Measurements from ENCODE around the gene SPEM2. TPM values are rescaled to one million over a fixed set of nuclear protein-coding genes. Genes with fewer than 3 reads are reported as not detected.

Gene SPEM2
- total RNA-seq, 1 experiment from 2014 or later = not detected

GRCh38 chr17:7476951-7477350 is 51.5 kb downstream of the SPEM2 start:
- ATAC-seq = no peak
- no peak for TF ChIP-seq ZFX (IDR thresholded peaks at IDR 0.05)
- TF ChIP-seq CEBPB (IDR thresholded peaks at IDR 0.05; ENCODE audit: low read depth) = no peak
- ChIA-PET RAD21 (ENCODE audit: low non-redundant PET in 1 of 2, low total read pairs in 2 of 2, uncharacterized antibody in 2 of 2, unreplicated experiment in 2 of 2) (no interaction called here), CTCF (interaction anchor here (1.8 kb wide), 1 partner anchor 40 kb away, joined by 7 read pairs; no protein-coding TSS in a partner anchor), POLR2A (interaction anchor here (0.9 kb wide), 1 partner anchor 31 kb away, joined by 3 read pairs; no protein-coding TSS in a partner anchor)
- no peaks in the 10 kb centered on the region for H3K9me3 ChIP-seq (ENCODE audit: control insufficient read depth in 1 of 2, insufficient read depth in 1 of 2, low read depth in 1 of 2, low read length in 2 of 2)
- H3K27me3 ChIP-seq (ENCODE audit: insufficient read depth, low read length) = no peaks in the 10 kb centered on the region
- peaks cover 25 to 53% of the 10 kb centered on the region in 2 experiments for H3K4me1 ChIP-seq (ENCODE audit: control insufficient read depth in 1 of 2, insufficient read depth in 2 of 2, low read length in 2 of 2)
- H3K27ac ChIP-seq (ENCODE audit: low read depth, low read length) = peak overlapping the region; percentile 22; the same call in 1 of the 2 replicates
- intact Hi-C loops (cut with micrococcal nuclease) = no loop called here
- DNase-seq (ENCODE audit: low read depth, low spot score) = no peak
- H3K4me2 ChIP-seq (ENCODE audit: low read length) = peak overlapping the region; percentile 100
- peak overlapping the region; percentile 5; the same call in 1 of the 2 replicates for H3K9ac ChIP-seq (ENCODE audit: low read length)
- no peak overlapping the region for H3K4me3 ChIP-seq (replicated peaks in 1 of 2; ENCODE audit: low read depth in 1 of 2, low read length in 2 of 2)
- BruUV-seq (replicated peaks) = no TSS peak
- H2AFZ ChIP-seq (ENCODE audit: low read depth, low read length, poor library complexity, severe bottlenecking) = no peak overlapping the region
- no peaks in the 10 kb centered on the region for H3K9me2 ChIP-seq (ENCODE audit: insufficient read depth)
- no peaks in the 10 kb centered on the region for H3K36me3 ChIP-seq (ENCODE audit: control insufficient read depth in 1 of 2, insufficient read depth in 2 of 2, low read length in 2 of 2)
- H4K20me1 ChIP-seq (ENCODE audit: insufficient read depth) = no peaks in the 10 kb centered on the region
- peaks cover 36% of the 10 kb centered on the region for H3K79me2 ChIP-seq (ENCODE audit: insufficient read depth, low read length)

Other genes starting within 250 kb of the SPEM2 start
- 1.2 TPM for gene ASGR1, start 246.2 kb upstream of the SPEM2 start, total RNA-seq (2021; ENCODE audit: unreplicated experiment)
- gene DLG4, start 205.8 kb upstream of the SPEM2 start, total RNA-seq (2021; ENCODE audit: unreplicated experiment) = 15.0 TPM
- 554 TPM for gene ACADVL, start 205.7 kb upstream of the SPEM2 start, total RNA-seq (2021; ENCODE audit: unreplicated experiment)
- 69.7 TPM for gene DVL2, start 191.1 kb upstream of the SPEM2 start, total RNA-seq (2021; ENCODE audit: unreplicated experiment)
- 48.5 TPM for gene PHF23, start 186.2 kb upstream of the SPEM2 start, total RNA-seq (2021; ENCODE audit: unreplicated experiment)
- 287 TPM for gene GABARAP, start 183.2 kb upstream of the SPEM2 start, total RNA-seq (2021; ENCODE audit: unreplicated experiment)
- 143 TPM for gene CTDNEP1, start 173.9 kb upstream of the SPEM2 start, total RNA-seq (2021; ENCODE audit: unreplicated experiment)
- gene ELP5, start 173.4 kb upstream of the SPEM2 start, total RNA-seq (2021; ENCODE audit: unreplicated experiment) = 81.7 TPM
- gene CLDN7, start 163.1 kb upstream of the SPEM2 start, total RNA-seq (2021; ENCODE audit: unreplicated experiment) = 286 TPM
- gene SLC2A4, start 143.9 kb upstream of the SPEM2 start, total RNA-seq (2021; ENCODE audit: unreplicated experiment) = 2.5 TPM
- 2.3 TPM for gene YBX2, start 131.0 kb upstream of the SPEM2 start, total RNA-seq (2021; ENCODE audit: unreplicated experiment)
- 1,139 TPM for gene EIF5A, start 118.0 kb upstream of the SPEM2 start, total RNA-seq (2021; ENCODE audit: unreplicated experiment)
- gene GPS2, start 110.3 kb upstream of the SPEM2 start, total RNA-seq (2021; ENCODE audit: unreplicated experiment) = 61.3 TPM
- 56.9 TPM for gene NEURL4, start 96.3 kb upstream of the SPEM2 start, total RNA-seq (2021; ENCODE audit: unreplicated experiment)
- 8.8 TPM for gene ACAP1, start 89.1 kb upstream of the SPEM2 start, total RNA-seq (2021; ENCODE audit: unreplicated experiment)
- 5.4 TPM for gene KCTD11, start 73.5 kb upstream of the SPEM2 start, total RNA-seq (2021; ENCODE audit: unreplicated experiment)
- not detected for gene TMEM95, start 70.5 kb upstream of the SPEM2 start, total RNA-seq (2021; ENCODE audit: unreplicated experiment)
- gene TNK1, start 44.5 kb upstream of the SPEM2 start, total RNA-seq (2021; ENCODE audit: unreplicated experiment) = 16.8 TPM
- 43.8 TPM for gene PLSCR3, start 31.1 kb upstream of the SPEM2 start, total RNA-seq (2021; ENCODE audit: unreplicated experiment)
- 110 TPM for gene TMEM256, start 21.5 kb upstream of the SPEM2 start, total RNA-seq (2021; ENCODE audit: unreplicated experiment)
- 60.5 TPM for gene NLGN2, start 17.8 kb upstream of the SPEM2 start, total RNA-seq (2021; ENCODE audit: unreplicated experiment)
- gene SPEM1, start 5.3 kb upstream of the SPEM2 start, total RNA-seq (2021; ENCODE audit: unreplicated experiment) = 0.32 TPM
- not detected for gene SPEM3, start 3.2 kb downstream of the SPEM2 start, total RNA-seq (2021; ENCODE audit: unreplicated experiment)
- 16.4 TPM for gene TMEM102, start 9.8 kb downstream of the SPEM2 start, total RNA-seq (2021; ENCODE audit: unreplicated experiment)
- gene FGF11, start 13.9 kb downstream of the SPEM2 start, total RNA-seq (2021; ENCODE audit: unreplicated experiment) = 6.1 TPM
- gene CHRNB1, start 19.4 kb downstream of the SPEM2 start, total RNA-seq (2021; ENCODE audit: unreplicated experiment) = 10.4 TPM
- 17.1 TPM for gene ZBTB4, start 54.0 kb downstream of the SPEM2 start, total RNA-seq (2021; ENCODE audit: unreplicated experiment)
- gene SLC35G6, start 55.8 kb downstream of the SPEM2 start, total RNA-seq (2021; ENCODE audit: unreplicated experiment) = not detected
- gene POLR2A, start 58.8 kb downstream of the SPEM2 start, total RNA-seq (2021; ENCODE audit: unreplicated experiment) = 205 TPM
- gene TNFSF12, start 123.4 kb downstream of the SPEM2 start, total RNA-seq (2021; ENCODE audit: unreplicated experiment) = 12.3 TPM
- gene TNFSF13, start 133.1 kb downstream of the SPEM2 start, total RNA-seq (2021; ENCODE audit: unreplicated experiment) = 0.71 TPM
- gene SENP3, start 136.3 kb downstream of the SPEM2 start, total RNA-seq (2021; ENCODE audit: unreplicated experiment) = 73.8 TPM
- gene CD68, start 154.0 kb downstream of the SPEM2 start, total RNA-seq (2021; ENCODE audit: unreplicated experiment) = 7.0 TPM
- gene MPDU1, start 158.2 kb downstream of the SPEM2 start, total RNA-seq (2021; ENCODE audit: unreplicated experiment) = 50.9 TPM
- 0.69 TPM for gene SOX15, start 164.5 kb downstream of the SPEM2 start, total RNA-seq (2021; ENCODE audit: unreplicated experiment)
- gene FXR2, start 189.3 kb downstream of the SPEM2 start, total RNA-seq (2021; ENCODE audit: unreplicated experiment) = 49.7 TPM
- 54.9 TPM for gene SAT2, start 202.2 kb downstream of the SPEM2 start, total RNA-seq (2021; ENCODE audit: unreplicated experiment)
- gene SHBG, start 204.5 kb downstream of the SPEM2 start, total RNA-seq (2021; ENCODE audit: unreplicated experiment) = not detected
- gene ATP1B2, start 225.3 kb downstream of the SPEM2 start, total RNA-seq (2021; ENCODE audit: unreplicated experiment) = not detected

Measured in HCT116 (cell line).